ENCODE results near the gene SF3B6.

Gene SF3B6

GRCh38 chr2:24018241-24018640 lies 57.9 kb downstream of the SF3B6 start:
- DNase-seq (ENCODE audit: low spot score): no peak

- no peak for DNase-seq (ENCODE audit: low spot score)
Observed at GRCh38 chr2:24017711-24018110, 58.4 kb downstream of the SF3B6 start.
